Neural progenitor cell (in vitro differentiated cells): ENCODE results near the gene PARD3B. TPM values are rescaled to one million over a fixed set of nuclear protein-coding genes. Genes with fewer than 3 reads are reported as not detected.

Experiments used
- DNase-seq: peaks from one replicate; pipeline ENCODE4 v3.0.0-alpha.2; 2016; ENCODE audit warnings: low spot score
- H2AFZ ChIP-seq: fragments of 200-600 bp; sonication (generic); replicated peaks from 2 replicates; pipeline ENCODE4 v1.6.1; 2016; ENCODE audit warnings: antibody characterized with exemption
- H3F3A ChIP-seq: fragments of 200-600 bp; sonication (generic); 2 replicates; pipeline ENCODE4 v1.6.1; 2016; ENCODE audit warnings: antibody characterized with exemption, low read depth
- H3K27ac ChIP-seq: fragments of 200-600 bp; sonication (generic); 2 replicates; pipeline ENCODE4 v1.5.1; 2016; ENCODE audit warnings: mild to moderate bottlenecking
- H3K27me3 ChIP-seq: fragments of 200-600 bp; sonication (generic); 2 replicates; pipeline ENCODE4 v1.6.1; 2016; ENCODE audit warnings: mild to moderate bottlenecking, moderate library complexity
- H3K36me3 ChIP-seq: fragments of 200-600 bp; sonication (generic); 2 replicates; pipeline ENCODE4 v1.5.1; 2016
- H3K4me1 ChIP-seq: fragments of 200-600 bp; sonication (generic); 2 replicates; pipeline ENCODE4 v1.6.1; 2016; ENCODE audit warnings: mixed run types
- H3K4me2 ChIP-seq: fragments of 200-600 bp; sonication (generic); 2 replicates; pipeline ENCODE4 v1.6.1; 2016
- H3K4me3 ChIP-seq: fragments of 200-600 bp; sonication (generic); 2 replicates; pipeline ENCODE4 v1.5.1; 2016
- H3K79me2 ChIP-seq: fragments of 200-600 bp; sonication (generic); 2 replicates; pipeline ENCODE4 v1.6.1; 2016; ENCODE audit warnings: low read depth
- H3K9ac ChIP-seq: fragments of 200-600 bp; sonication (generic); 2 replicates; pipeline ENCODE4 v1.6.1; 2016
- H3K9me3 ChIP-seq: fragments of 200-600 bp; sonication (generic); 2 replicates; pipeline ENCODE4 v1.5.1; 2016; ENCODE audit warnings: low read depth
- H4K20me1 ChIP-seq: fragments of 200-600 bp; sonication (generic); 2 replicates; pipeline ENCODE4 v1.6.1; 2016; ENCODE audit warnings: low read depth
- H3K27ac Mint-ChIP-seq: 3 replicates; pipeline ENCODE4 v1.8.0; 2021; ENCODE audit warnings: mixed read lengths
- H3K27me3 Mint-ChIP-seq: 2 replicates; pipeline ENCODE4 v1.8.0; 2022; ENCODE audit warnings: low read depth, mild to moderate bottlenecking, inconsistent platforms, moderate library complexity, mixed read lengths; ENCODE audit not compliant: insufficient read depth
- H3K36me3 Mint-ChIP-seq: 3 replicates; pipeline ENCODE4 v1.8.0; 2021; ENCODE audit warnings: mixed read lengths
- H3K4me1 Mint-ChIP-seq: 3 replicates; pipeline ENCODE4 v1.8.0; 2021; ENCODE audit warnings: mixed read lengths
- H3K4me3 Mint-ChIP-seq: 3 replicates; pipeline ENCODE4 v1.8.0; 2021; ENCODE audit warnings: mild to moderate bottlenecking, moderate library complexity, mixed read lengths
- H3K9me3 Mint-ChIP-seq: 3 replicates; pipeline ENCODE4 v1.8.0; 2020; ENCODE audit warnings: mixed read lengths
- CTCF ChIP-seq: fragments of 200-600 bp; sonication (generic); IDR thresholded peaks from 2 replicates; pipeline ENCODE4 v1.5.1; 2017; ENCODE audit warnings: antibody characterized with exemption, mild to moderate bottlenecking
- EZH2 ChIP-seq: fragments of 200-600 bp; sonication (generic); IDR thresholded peaks from 2 replicates; pipeline ENCODE4 v1.6.1; 2017; ENCODE audit warnings: antibody characterized with exemption, mild to moderate bottlenecking, moderate library complexity
- EZH2phosphoT487 ChIP-seq: fragments of 200-600 bp; sonication (generic); IDR thresholded peaks from 2 replicates; pipeline ENCODE4 v1.6.1; 2017; ENCODE audit warnings: antibody characterized with exemption
- total RNA-seq: library from RNA; depleted of rRNA; stranded (reverse); fragments of >200 nt; gene quantifications from 2 replicates; pipeline ENCODE4 v1.2.3, GENCODE V29; 2015; ENCODE audit warnings: low replicate concordance

The PARD3B gene
- total RNA-seq, 1 donor from 2014 or later: 8.4 TPM

DNA sequence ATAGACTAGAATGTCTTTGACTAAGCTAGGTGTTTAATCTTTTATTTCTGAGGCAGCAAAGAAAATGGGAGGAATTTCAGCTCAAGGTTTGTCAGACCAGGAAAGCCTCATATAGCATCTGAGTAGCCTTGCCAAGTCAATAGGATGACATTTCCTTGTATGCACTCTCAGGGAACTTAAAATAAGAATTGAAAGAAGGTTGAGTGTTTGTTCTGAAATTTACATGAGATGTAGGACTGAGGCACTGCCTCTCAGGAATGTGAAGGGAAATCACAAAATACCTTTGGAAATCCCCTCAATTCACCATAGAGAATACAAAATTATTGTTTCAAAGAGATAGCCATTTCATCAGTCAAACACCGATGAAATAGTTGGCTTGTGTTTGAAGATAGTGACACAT is 745.0 kb downstream of the PARD3B start:
- Histone ChIP-seq H3K9me3 (no peaks in the 10 kb centered on the region), H4K20me1 (no peaks in the 10 kb centered on the region), H2AFZ (no peak overlapping the region), H3F3A (no peaks in the 10 kb centered on the region), H3K79me2 (no peaks in the 10 kb centered on the region), H3K36me3 (no peaks in the 10 kb centered on the region), H3K4me2 (no peak overlapping the region), H3K4me1 (peaks cover 3% of the 10 kb centered on the region), H3K9ac (no peak overlapping the region), H3K4me3 (no peak overlapping the region), H3K27ac (no peak overlapping the region), H3K27me3 (no peaks in the 10 kb centered on the region)
- H3K27ac Mint-ChIP-seq: no peak overlapping the region
- TF ChIP-seq CTCF (no peak), EZH2phosphoT487 (no peak), EZH2 (no peak)
- DNase-seq: no peak
- peaks cover 4% of the 10 kb centered on the region for H3K4me1 Mint-ChIP-seq
- H3K4me3 Mint-ChIP-seq: no peak overlapping the region
- H3K36me3 Mint-ChIP-seq: no peaks in the 10 kb centered on the region
- H3K27me3 Mint-ChIP-seq: no peaks in the 10 kb centered on the region
- H3K9me3 Mint-ChIP-seq: peaks cover 3% of the 10 kb centered on the region

DNA sequence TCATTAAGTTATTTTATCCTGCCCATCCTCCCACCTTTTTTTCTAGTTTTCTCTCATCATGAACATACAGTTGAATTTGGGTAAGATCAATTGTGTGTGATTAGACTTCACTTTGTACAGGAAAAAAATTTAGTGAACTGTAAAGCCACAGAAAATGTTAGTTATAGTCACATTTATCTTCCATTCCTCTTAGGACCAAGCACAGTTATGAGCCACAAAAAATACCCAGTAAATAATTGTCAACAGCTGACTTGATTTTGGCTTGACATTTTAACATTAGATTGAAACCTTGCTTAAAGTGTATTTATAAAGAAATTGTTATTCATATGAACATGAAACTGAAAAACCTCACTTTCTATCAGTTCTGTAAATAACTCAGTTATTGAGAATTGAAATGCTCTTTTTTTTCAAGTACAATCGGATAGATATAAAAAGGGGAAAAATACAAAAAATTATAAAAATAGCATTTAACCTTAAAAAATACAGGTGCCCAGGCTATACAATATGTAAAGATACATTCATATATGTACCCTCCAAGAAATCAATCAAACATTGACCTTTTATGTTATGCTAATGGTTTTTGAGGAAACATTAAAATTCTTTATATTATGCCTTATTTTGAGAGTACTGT is 747.5 kb downstream of the PARD3B start:
- no peak overlapping the region for H3K4me3 ChIP-seq

DNA sequence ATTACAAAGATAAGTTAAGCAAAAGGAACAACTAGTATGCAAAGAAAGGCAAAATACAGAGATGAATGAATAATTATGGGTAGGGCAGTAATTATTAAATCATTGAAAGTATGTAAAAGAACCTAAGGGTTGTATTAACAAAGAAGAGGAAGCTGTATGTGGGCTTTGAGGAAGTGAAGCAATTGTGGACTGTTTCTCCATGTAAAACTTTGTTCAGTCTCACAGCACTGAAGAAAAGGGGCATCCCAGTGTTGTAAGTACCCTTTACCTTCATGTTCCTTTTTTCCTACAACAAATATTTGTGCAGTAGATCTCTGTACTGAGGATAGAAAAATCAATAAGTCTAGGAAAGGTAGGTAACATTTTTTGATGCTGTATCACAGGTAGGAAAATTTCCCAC is 748.3 kb downstream of the PARD3B start:
- Mint-ChIP-seq H3K4me3 (no peak overlapping the region), H3K4me1 (peaks cover 10% of the 10 kb centered on the region), H3K27me3 (no peaks in the 10 kb centered on the region), H3K9me3 (peaks cover 3% of the 10 kb centered on the region), H3K27ac (no peak overlapping the region), H3K36me3 (no peaks in the 10 kb centered on the region)
- no peak overlapping the region for H3K9ac ChIP-seq
- H3K36me3 ChIP-seq: no peaks in the 10 kb centered on the region
- H3K27ac ChIP-seq: no peak overlapping the region
- H3K4me3 ChIP-seq: no peak overlapping the region
- no peak overlapping the region for H3K4me2 ChIP-seq
- H2AFZ ChIP-seq: no peak overlapping the region
- no peaks in the 10 kb centered on the region for H3K79me2 ChIP-seq
- TF ChIP-seq CTCF: no peak
- TF ChIP-seq EZH2phosphoT487: no peak
- TF ChIP-seq EZH2: no peak
- no peaks in the 10 kb centered on the region for H3F3A ChIP-seq
- no peak for DNase-seq
- peaks cover 6% of the 10 kb centered on the region for H3K4me1 ChIP-seq
- H4K20me1 ChIP-seq: no peaks in the 10 kb centered on the region
- H3K27me3 ChIP-seq: no peaks in the 10 kb centered on the region
- no peaks in the 10 kb centered on the region for H3K9me3 ChIP-seq

More for the DNA sequence above, 747.5 kb downstream of the PARD3B start:
- no peaks in the 10 kb centered on the region for H4K20me1 ChIP-seq
- H3K4me3 Mint-ChIP-seq: no peak overlapping the region
- H3K9ac ChIP-seq: no peak overlapping the region
- DNase-seq: no peak
- H3K36me3 Mint-ChIP-seq: no peaks in the 10 kb centered on the region
- no peaks in the 10 kb centered on the region for H3K27me3 ChIP-seq
- H3K9me3 ChIP-seq: no peaks in the 10 kb centered on the region
- H3K27ac Mint-ChIP-seq: no peak overlapping the region
- H3K4me2 ChIP-seq: no peak overlapping the region
- H3K9me3 Mint-ChIP-seq: peaks cover 3% of the 10 kb centered on the region
- H3K36me3 ChIP-seq: no peaks in the 10 kb centered on the region
- H3K79me2 ChIP-seq: no peaks in the 10 kb centered on the region
- peaks cover 6% of the 10 kb centered on the region for H3K4me1 ChIP-seq
- peaks cover 10% of the 10 kb centered on the region for H3K4me1 Mint-ChIP-seq
- H2AFZ ChIP-seq: no peak overlapping the region
- no peak for TF ChIP-seq EZH2phosphoT487
- no peak for TF ChIP-seq CTCF
- no peak for TF ChIP-seq EZH2
- H3K27ac ChIP-seq: no peak overlapping the region
- H3K27me3 Mint-ChIP-seq: no peaks in the 10 kb centered on the region
- no peaks in the 10 kb centered on the region for H3F3A ChIP-seq
